Activated T-cell treated with anti-CD3 and anti-CD28 coated beads, Interleukin-2, amount 50 U/mL, for 4 hours (primary cell): ENCODE measurements around the gene HSD17B10. TPM values are rescaled to one million over a fixed set of nuclear protein-coding genes. Genes with fewer than 3 reads are reported as not detected.
"Not testable (repeated sequence)": the region's sequence is repeated elsewhere in the genome, so short reads cannot be mapped to it uniquely, and the experiment has no call there.

Source experiments
- ATAC-seq, 2 donors: fragments of 200-7000 bp; cut with Tn5 transposase; one replicate each; pipeline ENCODE4 v1.10.0; 2021
- DNase-seq: peaks from one replicate; pipeline ENCODE4 v3.0.0-alpha.2; 2020
- H3K27me3 Mint-ChIP-seq: one replicate; pipeline ENCODE4 v1.8.0; 2021; ENCODE audit warnings: low read depth, mixed read lengths
- H3K36me3 Mint-ChIP-seq: one replicate; pipeline ENCODE4 v1.8.0; 2022; ENCODE audit warnings: mixed read lengths; ENCODE audit not compliant: insufficient read depth
- H3K4me1 Mint-ChIP-seq: one replicate; pipeline ENCODE4 v1.8.0; 2021; ENCODE audit warnings: low read depth, mixed read lengths
- H3K4me3 Mint-ChIP-seq: one replicate; pipeline ENCODE4 v1.8.0; 2021; ENCODE audit warnings: mild to moderate bottlenecking, moderate library complexity, mixed read lengths
- H3K9me3 Mint-ChIP-seq: one replicate; pipeline ENCODE4 v1.8.0; 2021; ENCODE audit warnings: mixed read lengths
- total RNA-seq, 3 donors: library from RNA; stranded (reverse); gene quantifications; one replicate each; pipeline ENCODE4 v1.2.1, GENCODE V29; 2021

The HSD17B10 gene
- 100 to 1,000 TPM; 188 to 205 (median 188) TPM for total RNA-seq

GRCh38 chrX:53433651-53434639 lies at the start of gene HSD17B10:
HSD17B10 (minus strand) TSS chrX:53434370; CDS start chrX:53434345, 25 bp downstream.
- H3K4me1 Mint-ChIP-seq = peaks cover 15% of the 10 kb centered on the region
- peaks cover 4% of the 10 kb centered on the region for H3K36me3 Mint-ChIP-seq
- H3K4me3 Mint-ChIP-seq = peak within 1 kb of the TSS; percentile 94
- no peaks in the 10 kb centered on the region for H3K9me3 Mint-ChIP-seq
- DNase-seq = peak; percentile 82
- ATAC-seq = peak; percentile 97 to 99
- H3K27me3 Mint-ChIP-seq = no peaks in the 10 kb centered on the region

- H3K36me3 Mint-ChIP-seq = no peaks in the 10 kb centered on the region
- DNase-seq (no peak), ATAC-seq (no peak)
- H3K27me3 Mint-ChIP-seq = peaks cover 2% of the 10 kb centered on the region
- H3K4me1 Mint-ChIP-seq = peaks cover 2% of the 10 kb centered on the region
- no peak overlapping the region for H3K4me3 Mint-ChIP-seq
- no peaks in the 10 kb centered on the region for H3K9me3 Mint-ChIP-seq
These were observed 49.2 kb upstream of the HSD17B10 start for GRCh38 chrX:53483416-53483815.

- Mint-ChIP-seq H3K4me3 (no peak overlapping the region), H3K36me3 (no peaks in the 10 kb centered on the region), H3K27me3 (peaks cover 2% of the 10 kb centered on the region), H3K4me1 (peaks cover 2% of the 10 kb centered on the region), H3K9me3 (no peaks in the 10 kb centered on the region)
- ATAC-seq (peak; percentile 37 to 38), DNase-seq (peak; percentile 31)
These were observed 47.8 kb upstream of the HSD17B10 start for GRCh38 chrX:53481816-53482465.

GRCh38 chrX:53481093-53481492 lies 46.9 kb upstream of the HSD17B10 start:
- Mint-ChIP-seq H3K9me3 (no peaks in the 10 kb centered on the region), H3K27me3 (peaks cover 2% of the 10 kb centered on the region), H3K4me1 (peaks cover 2% of the 10 kb centered on the region), H3K36me3 (no peaks in the 10 kb centered on the region), H3K4me3 (no peak overlapping the region)
- DNase-seq = no peak
- no peak for ATAC-seq

GRCh38 chrX:53479301-53479700 lies 45.1 kb upstream of the HSD17B10 start:
- Mint-ChIP-seq H3K4me3 (no peak overlapping the region), H3K4me1 (peaks cover 2% of the 10 kb centered on the region), H3K36me3 (no peaks in the 10 kb centered on the region), H3K9me3 (no peaks in the 10 kb centered on the region), H3K27me3 (peaks cover 2% of the 10 kb centered on the region)
- DNase-seq (no peak), ATAC-seq (peak; percentile 40 to 54)

- DNase-seq = no peak
- Mint-ChIP-seq H3K27me3 (peaks cover 5% of the 10 kb centered on the region), H3K4me1 (peaks cover 2% of the 10 kb centered on the region), H3K4me3 (no peak overlapping the region), H3K9me3 (no peaks in the 10 kb centered on the region), H3K36me3 (no peaks in the 10 kb centered on the region)
- no peak for ATAC-seq
These were observed 42.2 kb upstream of the HSD17B10 start for GRCh38 chrX:53476371-53476770.

GRCh38 chrX:53474707-53475106 lies 40.5 kb upstream of the HSD17B10 start:
- H3K27me3 Mint-ChIP-seq = peaks cover 7% of the 10 kb centered on the region
- ATAC-seq = no peak
- no peaks in the 10 kb centered on the region for H3K36me3 Mint-ChIP-seq
- no peaks in the 10 kb centered on the region for H3K9me3 Mint-ChIP-seq
- no peaks in the 10 kb centered on the region for H3K4me1 Mint-ChIP-seq
- no peak for DNase-seq
- no peak overlapping the region for H3K4me3 Mint-ChIP-seq

GRCh38 chrX:53471346-53471745 lies 37.2 kb upstream of the HSD17B10 start:
- ATAC-seq = no peak
- H3K4me3 Mint-ChIP-seq = no peak overlapping the region
- no peaks in the 10 kb centered on the region for H3K9me3 Mint-ChIP-seq
- H3K27me3 Mint-ChIP-seq = peaks cover 9% of the 10 kb centered on the region
- no peak for DNase-seq
- no peaks in the 10 kb centered on the region for H3K4me1 Mint-ChIP-seq
- H3K36me3 Mint-ChIP-seq = no peaks in the 10 kb centered on the region

- H3K4me3 Mint-ChIP-seq, DNase-seq, H3K27me3 Mint-ChIP-seq, H3K4me1 Mint-ChIP-seq, H3K36me3 Mint-ChIP-seq, H3K9me3 Mint-ChIP-seq, ATAC-seq: not testable (repeated sequence)
These were observed 34.5 kb upstream of the HSD17B10 start for GRCh38 chrX:53468659-53469058.

- DNase-seq = no peak
- H3K27me3 Mint-ChIP-seq = peaks cover 5% of the 10 kb centered on the region
- no peaks in the 10 kb centered on the region for H3K9me3 Mint-ChIP-seq
- ATAC-seq = no peak
- no peak overlapping the region for H3K4me3 Mint-ChIP-seq
- no peaks in the 10 kb centered on the region for H3K4me1 Mint-ChIP-seq
- H3K36me3 Mint-ChIP-seq = no peaks in the 10 kb centered on the region
These were observed 23.9 kb upstream of the HSD17B10 start for GRCh38 chrX:53458082-53458481.

GRCh38 chrX:53456254-53456653 lies 22.1 kb upstream of the HSD17B10 start:
- Mint-ChIP-seq H3K4me3 (no peak overlapping the region), H3K9me3 (no peaks in the 10 kb centered on the region), H3K27me3 (peaks cover 5% of the 10 kb centered on the region), H3K4me1 (no peaks in the 10 kb centered on the region), H3K36me3 (no peaks in the 10 kb centered on the region)
- DNase-seq = no peak
- no peak for ATAC-seq

GRCh38 chrX:53452812-53453211 lies 18.6 kb upstream of the HSD17B10 start:
- ATAC-seq (no peak), DNase-seq (no peak)
- Mint-ChIP-seq H3K4me3 (no peak overlapping the region), H3K9me3 (no peaks in the 10 kb centered on the region), H3K4me1 (no peaks in the 10 kb centered on the region), H3K27me3 (peaks cover 5% of the 10 kb centered on the region), H3K36me3 (no peaks in the 10 kb centered on the region)

- Mint-ChIP-seq H3K4me1 (no peaks in the 10 kb centered on the region), H3K9me3 (no peaks in the 10 kb centered on the region), H3K36me3 (no peaks in the 10 kb centered on the region), H3K4me3 (no peak overlapping the region), H3K27me3 (no peaks in the 10 kb centered on the region)
- ATAC-seq = no peak
- no peak for DNase-seq
These were observed 15.5 kb upstream of the HSD17B10 start for GRCh38 chrX:53449632-53450031.

- Mint-ChIP-seq H3K4me3 (no peak overlapping the region), H3K9me3 (no peaks in the 10 kb centered on the region), H3K27me3 (no peaks in the 10 kb centered on the region), H3K4me1 (no peaks in the 10 kb centered on the region), H3K36me3 (no peaks in the 10 kb centered on the region)
- no peak for ATAC-seq
- no peak for DNase-seq
These were observed 13.3 kb upstream of the HSD17B10 start for GRCh38 chrX:53447441-53447840.

GRCh38 chrX:53445977-53446376 lies 11.8 kb upstream of the HSD17B10 start:
- no peaks in the 10 kb centered on the region for H3K27me3 Mint-ChIP-seq
- DNase-seq (peak; percentile 29), ATAC-seq (peak; percentile 44 to 48)
- H3K4me3 Mint-ChIP-seq = no peak overlapping the region
- H3K36me3 Mint-ChIP-seq = no peaks in the 10 kb centered on the region
- no peaks in the 10 kb centered on the region for H3K9me3 Mint-ChIP-seq
- peaks cover 2% of the 10 kb centered on the region for H3K4me1 Mint-ChIP-seq
